ENCODE results near the gene CRHR2.
"Not testable (repeated sequence)": the region's sequence is repeated elsewhere in the genome, so short reads cannot be mapped to it uniquely, and the experiment has no call there.

Gene CRHR2
- 0 to 2.4 (median 0.15) reads per million in 17 experiments for total RNA-seq

DNA sequence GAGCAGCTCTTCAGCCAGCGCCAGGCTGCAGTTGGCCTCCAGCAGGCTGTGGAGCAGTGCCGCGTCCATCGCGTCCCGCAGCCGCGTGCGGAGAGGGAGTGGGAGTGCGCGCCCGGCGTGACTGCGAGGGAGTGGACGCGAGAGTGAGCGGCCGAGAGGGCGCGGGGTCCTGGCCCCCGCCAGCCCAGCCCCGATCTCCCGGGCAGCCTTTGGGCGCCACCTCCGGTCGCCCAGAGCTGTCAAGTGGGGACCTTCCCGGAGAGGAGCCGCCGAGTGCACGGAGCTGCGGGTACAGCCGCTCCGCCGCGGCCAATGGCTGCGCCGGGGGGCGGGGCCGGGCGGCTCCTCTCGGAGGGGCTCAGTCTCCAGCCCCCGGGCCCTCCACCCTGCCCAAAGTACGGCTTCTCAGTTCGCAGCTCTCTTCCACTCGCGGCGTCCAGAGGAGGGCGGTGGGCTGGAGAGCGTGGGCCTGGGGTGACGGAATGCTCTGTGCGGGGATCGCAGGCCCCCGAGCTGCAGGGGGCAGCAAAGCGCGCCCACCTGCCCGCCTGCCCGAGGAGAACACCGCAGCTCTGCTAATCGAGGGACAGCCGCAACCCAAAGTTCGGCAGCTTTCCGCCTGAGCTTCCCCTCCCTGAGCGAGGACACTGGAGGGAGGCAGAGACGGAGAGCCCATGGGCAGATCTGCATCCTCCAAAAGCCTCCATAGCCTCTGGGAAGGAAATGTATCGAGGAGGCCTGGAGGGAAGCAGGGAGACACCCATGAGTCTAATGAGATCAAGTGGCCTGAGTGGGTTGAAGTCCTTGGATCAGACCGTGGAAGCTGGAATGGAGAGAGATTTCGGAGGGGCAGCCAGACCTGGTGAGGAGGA lies at the start of gene CRHR2:
Gene CRHR2 (minus strand): TSS at position 245 of the 872 bp plus-strand sequence. CDS start 176 bp downstream, at position 69.
- DNase-seq, result peak in 2 of 4 experiments; percentile 14 to 29

DNA sequence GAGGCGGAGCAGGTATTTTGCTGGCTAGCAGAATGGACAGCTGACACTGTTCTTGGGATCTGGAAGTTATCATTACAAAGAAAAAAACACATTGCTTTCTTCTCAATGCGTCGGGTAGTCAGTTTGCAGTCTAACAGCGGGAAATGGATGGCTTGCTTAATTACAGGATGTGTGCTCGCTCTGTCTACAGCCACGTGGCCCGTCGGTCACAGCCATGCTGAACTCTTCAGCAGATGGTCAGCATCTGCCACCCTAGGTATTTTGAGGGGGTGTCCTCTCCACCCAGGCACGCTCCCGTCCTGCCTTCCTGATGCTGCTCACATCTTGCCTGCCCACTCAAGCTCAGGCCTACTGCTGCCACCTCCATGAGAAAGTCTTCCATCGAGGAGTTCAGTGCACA lies 49.3 kb upstream of the CRHR2 start:
- DNase-seq, result no peak

DNA sequence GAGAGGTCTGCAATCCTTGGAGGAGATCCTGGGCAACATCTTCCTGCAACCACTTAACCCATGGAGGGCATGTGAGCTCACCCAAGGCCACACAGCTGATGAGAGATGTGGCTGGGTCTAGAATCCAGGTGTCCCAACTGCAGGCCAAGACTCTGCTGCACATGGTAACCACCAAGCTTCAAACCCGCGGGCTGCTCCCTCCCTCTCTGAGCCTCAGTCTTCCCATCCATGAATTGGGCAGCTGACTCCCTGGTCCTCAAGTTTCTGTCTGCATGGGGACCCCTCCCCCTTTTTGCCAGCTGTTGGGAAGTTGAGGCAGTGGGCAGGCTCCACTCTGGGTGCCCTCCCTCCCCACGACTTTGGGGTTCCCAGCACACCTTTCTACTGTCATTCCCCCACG lies 48.7 kb upstream of the CRHR2 start:
- no peak for DNase-seq

DNA sequence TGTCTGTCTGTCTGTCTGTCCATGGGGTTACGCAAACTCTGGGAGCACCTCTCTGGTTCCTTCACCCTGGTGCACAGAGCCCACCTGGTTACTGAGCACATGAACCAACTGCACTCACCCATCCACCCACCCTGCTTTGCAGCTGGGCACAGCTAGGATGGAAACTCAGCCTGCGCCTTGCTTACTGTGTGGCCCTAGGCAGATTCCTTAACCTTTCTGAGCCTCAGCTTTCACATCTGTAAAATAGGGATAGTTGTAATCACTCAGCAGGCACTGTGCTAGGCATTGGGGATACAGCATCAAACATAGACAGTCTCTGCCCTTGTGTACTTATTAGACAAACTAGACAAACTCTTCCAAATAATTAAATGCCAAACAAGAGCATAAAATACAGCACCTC lies 47.8 kb upstream of the CRHR2 start:
- no peak for DNase-seq

DNA sequence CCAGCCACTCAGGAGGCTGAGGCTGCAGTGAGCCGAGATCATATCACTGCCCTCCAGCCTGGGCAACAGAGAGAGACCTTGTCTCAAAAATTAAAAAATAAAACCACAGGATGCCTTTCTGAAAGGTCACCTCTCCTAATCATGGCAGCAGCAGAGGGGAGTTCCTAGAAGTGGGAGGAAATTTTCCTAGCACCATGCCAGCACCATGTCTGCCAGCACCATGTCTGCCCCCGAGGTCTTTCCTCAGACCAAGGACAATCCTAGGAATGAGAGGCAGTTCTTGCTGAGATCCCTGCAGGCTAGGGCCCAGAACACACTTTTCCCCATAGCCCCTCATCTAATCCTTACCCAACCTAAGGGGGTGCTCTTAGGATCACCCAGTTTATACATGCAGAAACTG lies 47.4 kb upstream of the CRHR2 start:
- no peak for DNase-seq

DNA sequence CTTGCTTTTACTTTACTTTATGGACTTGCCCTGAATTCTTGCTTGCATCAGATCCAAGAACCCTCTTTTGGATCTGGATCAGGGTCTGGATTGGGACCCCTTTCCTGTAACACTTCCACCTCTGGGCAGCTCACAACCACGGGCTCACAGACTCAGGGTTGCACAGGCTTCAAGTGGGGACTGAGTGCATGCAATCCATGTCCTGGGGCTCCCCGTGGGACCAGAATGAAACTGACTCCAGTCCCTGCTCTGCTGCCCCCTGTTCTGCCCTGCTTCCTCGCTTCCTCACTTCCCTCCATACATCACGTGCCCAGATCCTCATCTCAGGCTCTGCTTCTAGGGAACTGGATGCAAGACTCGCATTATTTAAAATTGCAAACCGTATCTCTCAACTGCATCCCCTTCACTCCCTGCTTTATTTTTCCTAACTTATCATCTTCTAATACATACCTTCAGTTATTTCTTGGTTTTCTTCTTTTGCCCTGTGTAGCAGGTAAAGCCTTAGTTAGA lies 46.4 kb upstream of the CRHR2 start:
- DNase-seq, result no peak

DNA sequence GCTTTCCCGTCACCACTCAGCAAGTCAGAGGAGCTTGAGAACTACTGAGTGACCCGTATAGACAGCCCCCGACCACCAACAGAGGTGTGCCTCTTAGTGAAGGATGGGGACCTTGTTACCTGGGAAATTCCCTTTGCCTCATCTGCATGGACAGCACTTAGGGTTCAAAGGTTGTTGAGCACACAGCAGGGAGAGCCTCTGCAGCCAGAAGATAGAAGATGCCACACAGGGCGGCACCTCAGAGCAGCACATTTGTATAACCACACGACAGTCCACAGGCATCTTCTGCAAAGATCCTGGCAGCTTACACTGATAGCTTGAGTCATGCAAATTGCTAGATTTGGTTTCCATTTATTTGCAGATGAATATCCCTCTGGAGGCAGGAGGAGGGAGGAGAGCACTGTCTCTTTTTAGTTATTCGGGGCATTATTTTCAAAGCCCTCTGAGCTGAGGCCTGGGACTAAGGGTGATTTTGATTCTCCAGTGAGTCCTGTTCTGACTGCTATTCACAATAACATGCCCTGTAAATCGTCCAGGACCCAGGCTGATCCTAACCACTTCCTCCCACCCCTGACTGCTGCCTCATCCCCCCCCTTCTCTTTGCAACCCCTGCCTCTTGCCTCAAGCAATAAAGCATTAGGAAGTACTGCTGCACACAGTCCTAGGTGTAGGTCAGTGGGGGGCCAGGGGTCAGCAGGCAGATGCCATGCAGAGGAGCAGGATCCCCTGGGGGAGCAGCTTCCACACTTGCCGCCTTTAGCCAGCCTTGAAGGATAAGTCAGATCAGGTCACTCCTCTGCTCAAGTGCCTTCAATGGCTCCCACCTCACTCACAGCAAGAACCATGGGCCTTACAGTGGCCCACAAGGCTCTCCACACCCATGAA lies 45.0 kb upstream of the CRHR2 start:
- DNase-seq, result no peak

DNA sequence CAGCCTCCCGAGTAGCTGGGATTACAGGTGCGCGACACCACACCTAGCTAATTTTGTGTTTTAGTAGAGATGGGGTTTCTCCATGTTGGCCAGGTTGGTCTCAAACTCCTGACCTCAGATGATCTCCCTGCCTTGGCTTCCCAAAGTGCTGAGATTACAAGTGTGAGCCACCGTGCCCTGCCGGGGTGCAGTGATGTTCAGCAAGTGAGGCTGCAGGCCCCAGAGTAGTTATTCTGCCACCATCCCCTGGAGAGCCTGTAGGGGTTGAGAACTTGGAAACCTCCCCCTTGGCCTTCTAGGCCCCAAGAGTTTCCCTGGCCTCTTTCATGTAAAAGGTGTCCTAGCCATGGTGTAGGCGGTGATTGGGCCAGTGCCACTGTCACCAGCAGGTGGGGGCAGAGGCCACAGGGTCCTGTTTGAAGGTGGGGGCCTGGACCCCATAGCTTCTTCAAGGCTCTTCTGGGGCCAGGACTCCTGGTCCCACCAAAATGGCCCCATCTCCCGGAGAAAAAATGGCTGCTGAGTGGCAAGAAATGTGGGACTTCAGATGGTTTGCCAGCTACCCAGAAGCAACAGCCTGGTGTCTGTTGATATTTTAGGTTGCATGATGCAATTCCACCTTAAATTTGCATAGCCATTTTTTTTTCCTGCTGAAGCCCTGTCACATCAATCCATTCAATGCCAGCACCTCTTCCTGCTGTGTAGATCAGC lies 44.2 kb upstream of the CRHR2 start:
- DNase-seq, result no peak

DNA sequence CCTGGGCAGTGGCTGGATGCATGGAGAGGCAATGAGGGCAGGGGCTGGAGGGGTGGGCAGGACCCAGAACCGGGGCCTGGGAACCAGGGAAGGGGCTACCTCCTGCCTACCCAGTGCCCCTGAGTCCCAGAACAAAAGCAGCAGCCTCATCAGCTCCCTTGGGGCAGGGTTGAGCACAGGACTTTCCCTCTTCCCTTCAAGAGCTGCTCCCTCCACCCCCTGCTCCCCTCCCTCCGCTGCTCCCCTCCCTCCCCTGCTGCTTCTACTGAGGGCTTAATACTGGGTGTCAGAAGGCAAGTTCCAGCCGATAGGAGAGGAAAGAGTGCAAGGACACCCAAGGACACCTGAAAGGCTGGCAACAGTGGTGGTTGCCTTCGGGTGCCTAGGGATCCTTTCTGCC lies 41.5 kb upstream of the CRHR2 start:
- DNase-seq, result no peak

DNA sequence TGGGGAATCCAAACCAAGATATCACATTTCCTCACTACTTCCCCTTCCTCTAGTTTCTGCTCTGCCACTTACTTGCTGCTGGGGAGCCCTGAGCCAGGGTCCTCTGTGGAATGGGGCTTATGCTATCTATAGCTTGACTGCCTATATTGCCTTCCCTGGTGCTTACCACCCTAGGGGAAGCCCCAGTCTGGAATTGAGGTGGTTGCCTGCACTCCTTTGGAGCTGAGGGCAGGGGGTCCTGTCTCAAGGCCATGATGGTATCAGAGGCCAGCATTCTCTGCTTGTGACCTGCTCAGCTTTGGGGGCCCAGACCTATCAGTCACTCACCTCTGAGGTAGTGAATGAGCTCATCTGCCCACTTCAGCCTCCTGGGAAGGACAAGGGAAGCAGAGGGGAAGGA lies 40.4 kb upstream of the CRHR2 start:
- no peak for DNase-seq

DNA sequence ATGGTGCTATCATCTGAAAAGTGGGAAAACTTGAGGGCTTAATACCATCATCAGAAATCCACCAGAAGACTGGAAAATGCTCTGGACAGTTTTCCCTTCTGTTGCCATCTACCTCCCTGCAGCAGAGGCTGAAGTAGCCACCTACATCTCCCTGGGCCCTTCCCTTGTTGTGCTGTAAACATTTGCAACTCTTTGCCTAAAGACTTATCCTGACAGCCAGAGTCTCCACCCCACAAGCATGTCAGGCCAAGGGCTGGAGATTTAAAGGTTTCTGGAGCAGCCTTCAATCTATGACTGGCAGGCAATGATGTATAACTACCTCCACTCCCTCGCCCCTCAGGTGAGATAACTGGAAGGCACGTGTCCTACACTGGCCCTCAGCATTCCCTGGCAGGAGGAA lies 39.9 kb upstream of the CRHR2 start:
- DNase-seq, result no peak

DNA sequence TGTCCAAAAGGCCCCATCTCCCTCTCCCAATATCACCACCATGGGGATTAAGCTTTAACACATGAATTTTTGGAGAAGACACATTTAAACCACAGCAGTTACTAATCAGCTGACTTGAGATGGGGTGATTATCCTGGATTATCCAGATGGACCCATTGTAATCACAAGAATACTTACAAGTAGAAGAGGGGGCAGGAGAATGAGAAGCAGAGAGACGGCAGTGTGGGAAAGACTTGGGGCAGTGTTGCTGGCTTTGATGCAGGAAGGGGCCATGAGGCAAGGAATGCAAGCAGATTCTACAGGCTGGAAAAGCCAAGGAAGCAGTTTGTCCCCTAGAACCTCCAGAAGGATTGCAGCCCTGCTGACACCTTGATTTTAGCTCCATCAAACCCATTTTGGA lies 39.0 kb upstream of the CRHR2 start:
- DNase-seq, result no peak

DNA sequence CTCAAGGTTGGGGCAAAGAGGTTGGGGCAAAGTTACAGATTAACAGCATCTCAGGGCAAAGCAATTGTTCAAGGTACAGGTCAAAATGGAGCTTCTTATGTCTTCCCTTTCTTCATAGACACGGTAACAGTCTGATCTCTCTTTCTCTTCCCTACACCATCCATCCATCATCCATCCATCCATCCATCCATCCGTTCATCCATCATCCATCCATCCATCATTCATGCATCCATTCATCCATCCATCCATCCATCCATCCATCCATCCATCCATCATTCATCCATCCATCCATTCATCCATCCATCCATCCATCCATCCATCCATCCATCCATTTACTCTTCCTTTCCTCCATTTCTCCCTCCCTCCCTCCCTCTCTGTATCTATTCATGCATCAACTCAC lies 37.2 kb upstream of the CRHR2 start:
- DNase-seq, result not testable (repeated sequence)

DNA sequence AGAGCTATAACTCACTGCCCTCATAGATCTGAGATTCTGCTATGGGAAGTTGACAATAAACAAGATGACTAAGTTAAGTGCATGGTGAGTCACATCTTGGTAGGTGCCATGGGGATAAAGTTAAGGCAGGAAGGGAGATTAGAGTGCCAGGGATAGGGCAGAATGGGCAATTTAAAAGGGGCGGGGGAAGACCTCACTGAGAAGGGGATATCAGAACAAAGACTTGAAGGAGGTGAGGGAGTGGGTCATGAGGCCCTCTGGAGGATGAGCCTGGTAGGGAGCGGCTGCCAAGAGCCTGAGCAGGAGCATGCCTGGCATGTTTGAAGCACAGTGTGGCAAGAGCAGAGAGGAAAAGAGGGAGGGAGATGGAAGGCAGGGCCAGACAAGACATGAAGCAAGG lies 34.9 kb upstream of the CRHR2 start:
- no peak for DNase-seq

DNA sequence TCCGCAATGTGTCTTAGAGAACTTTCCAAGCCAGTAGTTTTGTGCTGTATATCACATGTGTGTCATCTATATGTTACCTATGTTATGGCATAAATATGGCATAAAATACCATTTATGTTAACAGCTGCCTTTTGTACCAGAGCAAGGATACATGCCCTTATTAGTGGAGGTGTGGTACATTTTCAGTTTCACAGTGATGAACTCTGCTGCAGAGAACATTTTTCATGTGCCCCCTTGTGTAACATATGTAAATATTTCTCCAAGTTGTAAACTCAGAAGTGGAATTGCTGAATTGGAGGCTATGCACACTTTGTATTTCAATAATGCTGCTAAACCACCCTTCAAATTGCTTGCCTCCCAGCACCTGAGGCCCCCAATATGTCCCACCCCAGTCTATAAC lies 31.9 kb upstream of the CRHR2 start:
- no peak for DNase-seq

DNA sequence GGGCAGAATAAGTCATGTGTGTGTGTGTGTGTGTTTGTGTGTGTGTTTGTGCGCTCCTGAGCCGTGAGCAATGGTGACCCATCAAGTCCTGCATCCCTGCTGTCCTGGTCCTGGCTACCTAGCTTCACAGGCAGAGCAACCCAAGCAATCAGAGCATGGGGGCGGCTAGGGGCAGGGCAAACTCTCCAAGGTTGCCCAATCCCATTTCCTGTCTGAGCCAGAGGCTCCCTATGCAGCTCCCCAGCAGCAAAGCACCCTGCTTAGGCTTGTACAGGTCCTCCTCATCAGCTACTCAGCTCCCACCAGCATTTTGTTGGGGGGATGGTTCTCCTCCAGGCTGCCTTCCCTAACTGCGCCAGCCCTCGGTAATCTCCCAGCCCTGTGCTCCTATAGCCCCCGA lies 31.1 kb upstream of the CRHR2 start:
- DNase-seq, result peak in 3 of 4 experiments; percentile 27 to 50 (median 32)

DNA sequence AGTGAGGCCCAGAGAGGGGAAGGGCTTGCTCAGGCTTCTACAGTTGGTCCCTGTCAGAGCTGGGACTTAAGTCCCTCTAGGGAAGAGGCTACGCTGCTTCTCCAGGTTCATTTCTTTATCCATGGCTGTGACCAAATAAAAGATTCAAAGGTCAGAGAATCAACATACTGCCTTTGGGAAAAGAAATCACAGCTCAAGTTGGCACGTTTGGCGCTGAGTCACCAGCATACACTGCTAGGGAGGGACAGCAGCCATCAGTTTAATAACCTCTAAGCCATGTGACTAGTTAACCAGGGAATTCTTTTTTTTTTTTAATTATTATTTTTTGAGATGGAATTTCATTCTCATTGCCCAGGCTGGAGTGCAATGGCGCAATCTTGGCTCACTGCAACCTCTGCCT lies 28.4 kb upstream of the CRHR2 start:
- no peak for DNase-seq

DNA sequence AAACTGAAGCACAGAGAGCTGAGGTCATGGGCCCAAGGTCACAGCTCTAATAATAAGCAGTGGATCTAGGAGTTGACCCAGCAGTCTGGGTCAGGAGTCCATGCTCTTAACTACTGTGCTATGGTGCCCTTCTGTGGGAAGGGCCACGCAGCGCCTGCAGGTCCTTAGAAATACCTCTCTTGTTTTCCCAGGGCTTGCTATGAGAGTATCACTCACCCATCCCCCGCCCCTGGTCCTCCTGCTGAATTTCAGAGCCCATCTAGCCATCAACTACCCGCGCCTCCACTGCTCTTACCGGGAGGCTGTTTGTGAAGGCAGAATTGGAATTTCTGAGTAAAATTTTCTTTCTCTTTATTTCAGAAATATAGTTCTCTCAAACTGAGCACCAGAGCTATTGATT lies 27.3 kb upstream of the CRHR2 start:
- no peak for DNase-seq

DNA sequence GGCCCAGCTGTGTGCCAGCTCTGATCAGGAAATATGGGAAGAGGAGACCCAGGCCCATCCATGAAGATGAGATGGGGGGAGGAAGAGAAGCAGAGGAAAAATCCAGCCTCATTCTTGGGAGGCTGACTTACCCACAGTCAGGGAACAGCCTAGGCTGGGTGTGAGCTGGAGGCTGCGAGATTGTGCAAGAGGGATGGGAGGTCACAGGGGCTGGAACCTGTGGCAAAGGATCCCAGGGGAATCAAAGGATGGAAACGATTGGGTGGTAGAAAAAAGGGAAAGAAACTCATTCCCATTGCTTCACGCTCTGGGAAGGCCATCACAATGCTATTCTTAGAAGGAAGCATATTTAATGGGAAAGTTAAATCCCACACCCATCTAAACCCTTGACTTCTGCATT lies 26.7 kb upstream of the CRHR2 start:
- DNase-seq, result no peak

DNA sequence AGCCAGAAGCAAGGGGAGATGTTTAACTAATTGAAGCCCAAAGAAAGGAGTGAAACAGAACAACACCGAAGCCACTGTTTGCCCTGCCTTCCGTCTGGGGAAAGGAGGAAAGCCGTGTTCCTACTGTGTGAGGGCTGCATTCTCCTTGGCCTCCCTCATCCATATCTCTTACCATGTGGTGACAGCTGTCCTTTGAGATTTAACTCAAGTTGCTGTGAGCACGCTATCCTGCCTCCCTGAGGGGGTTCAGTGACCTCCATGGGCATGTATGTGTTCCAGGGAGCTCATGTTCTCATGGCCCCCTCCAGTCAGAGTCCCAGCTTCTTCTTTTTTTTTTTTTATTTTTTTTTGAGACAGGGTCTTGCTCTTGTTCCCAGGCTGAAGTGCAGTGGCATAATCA lies 26.2 kb upstream of the CRHR2 start:
- no peak for DNase-seq

DNA sequence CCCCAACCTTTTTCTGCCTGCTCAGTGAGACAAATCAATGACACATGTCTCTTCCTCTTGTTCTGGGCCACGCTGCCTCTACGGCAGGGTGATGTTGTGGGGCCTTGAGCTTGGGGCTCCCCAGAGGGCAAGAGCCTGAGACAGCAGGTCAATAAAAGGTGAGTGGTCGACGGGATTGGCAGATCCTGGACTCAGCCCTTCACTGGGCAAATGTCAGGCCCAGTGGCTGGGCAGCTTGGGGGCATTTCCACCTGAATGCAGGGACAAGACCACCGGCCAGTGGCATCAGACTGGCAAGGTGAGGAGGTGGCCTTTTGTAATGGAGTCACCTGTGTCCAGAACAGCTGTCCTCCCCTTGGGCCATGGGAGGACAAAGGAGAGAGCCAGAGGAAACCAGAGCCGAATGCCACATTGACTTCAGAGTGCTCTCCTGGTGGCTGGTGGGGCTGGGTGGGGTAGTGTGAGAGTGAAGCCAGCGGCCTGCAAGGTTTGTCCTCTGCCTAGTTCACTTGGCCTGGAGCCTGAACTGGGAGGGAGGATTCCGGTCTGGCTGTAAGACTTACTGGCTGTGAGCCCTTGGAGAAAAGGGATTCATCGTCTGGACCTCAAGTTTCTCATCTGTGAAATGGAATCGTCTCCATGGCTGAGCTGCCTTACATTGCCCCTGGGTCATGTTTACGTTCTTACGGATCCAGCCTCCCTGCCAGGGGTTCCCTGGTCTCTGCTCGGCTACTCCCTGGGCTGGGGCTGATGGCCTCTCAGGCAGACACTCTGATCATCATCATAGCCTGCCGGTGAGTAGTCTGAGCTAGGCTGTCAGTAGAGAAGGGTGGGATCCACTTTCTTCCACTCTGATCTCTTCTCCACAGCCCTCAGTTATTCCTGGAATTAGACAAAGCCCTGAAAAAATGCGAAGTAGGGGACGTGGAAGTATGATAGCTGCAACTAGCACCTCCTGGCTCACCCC lies 25.4 kb upstream of the CRHR2 start:
- no peak for DNase-seq

DNA sequence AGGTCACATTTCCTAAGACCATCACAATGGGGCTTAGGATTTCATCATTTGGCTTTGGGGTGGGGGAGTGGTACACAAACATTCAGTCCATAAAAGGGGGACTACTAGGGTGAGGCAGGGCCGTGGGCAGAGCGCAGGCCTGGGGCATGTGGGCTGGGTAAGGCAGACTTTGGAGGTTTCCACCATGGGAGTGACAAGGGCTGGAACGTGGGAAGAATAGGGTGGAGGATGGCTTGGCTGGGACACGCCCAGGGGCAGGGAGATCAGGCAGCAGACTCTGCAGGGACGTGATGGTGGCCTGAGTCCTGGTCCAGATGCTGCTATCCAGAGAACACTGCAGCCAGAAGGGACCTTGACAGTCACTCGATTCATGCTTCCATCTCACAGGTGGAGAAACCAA lies 24.7 kb upstream of the CRHR2 start:
- DNase-seq, result no peak

Measured in suppressor macrophage (primary cell).